ENCODE measurements around the gene RLN2.
A peak's percentile ranks its signal among the peaks of the same experiment; 100 is the strongest.
"Not testable (repeated sequence)": the region's sequence is repeated elsewhere in the genome, so short reads cannot be mapped to it uniquely, and the experiment has no call there.

RLN2 gene, protein sequence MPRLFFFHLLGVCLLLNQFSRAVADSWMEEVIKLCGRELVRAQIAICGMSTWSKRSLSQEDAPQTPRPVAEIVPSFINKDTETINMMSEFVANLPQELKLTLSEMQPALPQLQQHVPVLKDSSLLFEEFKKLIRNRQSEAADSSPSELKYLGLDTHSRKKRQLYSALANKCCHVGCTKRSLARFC

DNA sequence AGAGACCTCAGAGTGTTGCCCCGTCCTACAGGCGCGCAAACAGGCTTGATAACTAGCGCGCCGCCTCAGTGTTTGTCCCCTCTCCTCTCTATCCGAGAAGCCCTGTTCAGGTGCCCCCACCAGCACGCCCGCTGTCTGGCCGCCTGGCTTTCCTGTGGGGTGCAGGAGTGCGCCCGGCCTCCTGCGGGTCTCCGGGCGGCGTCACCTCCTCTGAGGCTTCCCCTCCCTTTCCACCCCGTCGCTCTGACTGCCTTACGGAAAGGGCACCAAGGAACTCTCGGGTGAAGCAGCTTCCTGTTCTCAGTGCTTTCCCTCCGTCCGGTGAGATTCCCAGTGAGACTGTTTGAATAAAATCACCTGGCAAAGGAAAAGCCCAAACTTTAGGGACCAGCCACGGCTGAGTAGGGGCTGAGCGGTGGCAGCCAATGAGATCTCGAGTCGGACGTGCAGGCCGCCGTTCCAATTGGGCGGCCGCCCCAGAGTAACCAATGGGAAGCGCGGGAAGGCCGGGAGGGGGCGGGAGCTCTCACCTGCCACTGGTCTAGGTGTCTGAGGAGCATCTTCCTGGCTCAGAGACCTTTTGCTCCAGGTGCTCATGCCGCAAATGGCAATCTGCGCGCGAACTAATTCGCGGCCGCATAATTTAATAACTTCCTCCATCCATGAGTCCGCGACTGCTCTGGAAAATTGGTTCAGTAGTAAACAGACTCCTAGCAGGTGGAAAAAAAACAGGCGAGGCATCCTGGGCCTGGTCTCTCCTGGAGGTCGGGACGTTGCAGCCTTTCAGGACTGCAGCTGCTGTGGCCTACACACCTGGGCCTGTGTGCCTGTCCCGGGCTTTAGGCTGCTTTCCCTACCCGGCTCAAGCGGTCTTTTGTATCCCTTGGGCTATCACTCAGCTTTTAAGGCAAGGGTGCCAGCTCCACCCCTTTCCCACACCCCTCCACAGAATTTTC, at the start of gene RLN2:
RLN2 (minus strand) TSS at position 877 of the 956 bp plus-strand sequence; CDS start at position 741, 136 bp downstream.
- not testable (repeated sequence) for H3K27me3 Mint-ChIP-seq (ENCODE audit: low read depth); H3K9me3 Mint-ChIP-seq
- peak within 1 kb of the TSS in 1 of 3 experiments; percentile 8 for H3K27ac Mint-ChIP-seq

DNA sequence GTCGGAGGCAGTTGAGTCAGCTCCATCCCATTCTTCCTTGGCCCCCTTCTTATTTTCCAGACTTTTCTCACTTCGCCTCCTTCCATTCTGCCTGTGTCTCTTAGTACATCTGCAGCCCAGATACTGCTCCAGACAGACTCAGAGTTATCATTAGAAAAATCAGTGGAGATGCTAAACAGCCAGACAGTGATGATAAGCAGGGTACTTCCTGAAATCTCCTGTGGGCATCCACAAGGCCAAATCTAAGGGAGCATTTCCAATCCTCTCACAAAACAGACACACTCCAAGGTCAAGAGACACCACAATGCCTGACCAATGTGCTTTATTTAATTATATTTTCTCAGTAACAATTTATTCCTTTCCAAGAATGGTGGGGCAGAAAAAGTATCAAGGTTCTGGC, 49.7 kb upstream of the RLN2 start:
- peaks cover 21% of the 10 kb centered on the region for H3K4me1 Mint-ChIP-seq
- H3K27ac Mint-ChIP-seq: no peak overlapping the region
- H3K9me3 Mint-ChIP-seq: peaks cover 10% of the 10 kb centered on the region
- H3K36me3 Mint-ChIP-seq (ENCODE audit: low read depth): peaks cover 8% of the 10 kb centered on the region
- TF ChIP-seq, protein P1, sequence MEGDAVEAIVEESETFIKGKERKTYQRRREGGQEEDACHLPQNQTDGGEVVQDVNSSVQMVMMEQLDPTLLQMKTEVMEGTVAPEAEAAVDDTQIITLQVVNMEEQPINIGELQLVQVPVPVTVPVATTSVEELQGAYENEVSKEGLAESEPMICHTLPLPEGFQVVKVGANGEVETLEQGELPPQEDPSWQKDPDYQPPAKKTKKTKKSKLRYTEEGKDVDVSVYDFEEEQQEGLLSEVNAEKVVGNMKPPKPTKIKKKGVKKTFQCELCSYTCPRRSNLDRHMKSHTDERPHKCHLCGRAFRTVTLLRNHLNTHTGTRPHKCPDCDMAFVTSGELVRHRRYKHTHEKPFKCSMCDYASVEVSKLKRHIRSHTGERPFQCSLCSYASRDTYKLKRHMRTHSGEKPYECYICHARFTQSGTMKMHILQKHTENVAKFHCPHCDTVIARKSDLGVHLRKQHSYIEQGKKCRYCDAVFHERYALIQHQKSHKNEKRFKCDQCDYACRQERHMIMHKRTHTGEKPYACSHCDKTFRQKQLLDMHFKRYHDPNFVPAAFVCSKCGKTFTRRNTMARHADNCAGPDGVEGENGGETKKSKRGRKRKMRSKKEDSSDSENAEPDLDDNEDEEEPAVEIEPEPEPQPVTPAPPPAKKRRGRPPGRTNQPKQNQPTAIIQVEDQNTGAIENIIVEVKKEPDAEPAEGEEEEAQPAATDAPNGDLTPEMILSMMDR (IDR thresholded peaks at IDR 0.05; ENCODE audit: unreplicated experiment in 3 of 3): no peak
- no peaks in the 10 kb centered on the region for H3K27me3 Mint-ChIP-seq (ENCODE audit: low read depth)
- H3K4me3 Mint-ChIP-seq: no peak overlapping the region

More for the DNA sequence above, at the start of gene RLN2:
- not testable (repeated sequence) for H3K4me1 Mint-ChIP-seq; H3K36me3 Mint-ChIP-seq (ENCODE audit: low read depth)
- H3K4me3 Mint-ChIP-seq: peak within 1 kb of the TSS; percentile 48 to 77 (median 75)

DNA sequence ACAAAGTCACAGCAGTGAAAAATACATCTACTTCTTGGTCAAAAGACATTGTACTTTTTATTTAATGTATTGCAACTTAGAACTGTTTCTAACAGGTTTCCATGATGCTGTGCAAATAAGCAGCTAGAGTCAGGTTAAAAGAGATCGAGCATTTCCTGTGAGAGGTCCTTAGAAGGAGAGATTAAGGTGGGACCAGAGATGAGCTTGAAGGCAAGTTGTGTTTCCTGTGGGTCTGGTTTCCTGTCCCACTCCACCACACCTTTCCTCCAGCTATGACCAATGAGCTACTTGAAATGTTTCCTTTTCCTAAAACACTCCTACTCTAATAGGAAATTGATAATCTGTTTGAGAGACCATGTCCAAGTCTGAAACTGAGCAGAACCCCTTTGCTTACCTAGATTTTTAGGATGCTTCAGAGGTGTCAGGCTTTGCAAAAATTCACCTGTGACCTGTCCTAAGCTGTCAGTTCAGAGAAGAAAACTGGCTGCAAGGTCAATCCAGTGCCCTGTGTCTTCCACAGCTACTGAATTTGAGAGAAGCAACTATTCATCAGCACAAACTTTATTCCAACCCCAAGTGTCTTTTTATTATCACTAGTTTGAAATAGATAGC, 48.2 kb upstream of the RLN2 start:
- Mint-ChIP-seq H3K36me3 (ENCODE audit: low read depth) (peaks cover 5% of the 10 kb centered on the region), H3K27ac (no peak overlapping the region), H3K4me1 (peaks cover 11% of the 10 kb centered on the region), H3K4me3 (no peak overlapping the region), H3K9me3 (peaks cover 15% of the 10 kb centered on the region), H3K27me3 (ENCODE audit: low read depth) (no peaks in the 10 kb centered on the region)
- TF ChIP-seq, protein P1 (IDR thresholded peaks at IDR 0.05; ENCODE audit: unreplicated experiment in 3 of 3): no peak

DNA sequence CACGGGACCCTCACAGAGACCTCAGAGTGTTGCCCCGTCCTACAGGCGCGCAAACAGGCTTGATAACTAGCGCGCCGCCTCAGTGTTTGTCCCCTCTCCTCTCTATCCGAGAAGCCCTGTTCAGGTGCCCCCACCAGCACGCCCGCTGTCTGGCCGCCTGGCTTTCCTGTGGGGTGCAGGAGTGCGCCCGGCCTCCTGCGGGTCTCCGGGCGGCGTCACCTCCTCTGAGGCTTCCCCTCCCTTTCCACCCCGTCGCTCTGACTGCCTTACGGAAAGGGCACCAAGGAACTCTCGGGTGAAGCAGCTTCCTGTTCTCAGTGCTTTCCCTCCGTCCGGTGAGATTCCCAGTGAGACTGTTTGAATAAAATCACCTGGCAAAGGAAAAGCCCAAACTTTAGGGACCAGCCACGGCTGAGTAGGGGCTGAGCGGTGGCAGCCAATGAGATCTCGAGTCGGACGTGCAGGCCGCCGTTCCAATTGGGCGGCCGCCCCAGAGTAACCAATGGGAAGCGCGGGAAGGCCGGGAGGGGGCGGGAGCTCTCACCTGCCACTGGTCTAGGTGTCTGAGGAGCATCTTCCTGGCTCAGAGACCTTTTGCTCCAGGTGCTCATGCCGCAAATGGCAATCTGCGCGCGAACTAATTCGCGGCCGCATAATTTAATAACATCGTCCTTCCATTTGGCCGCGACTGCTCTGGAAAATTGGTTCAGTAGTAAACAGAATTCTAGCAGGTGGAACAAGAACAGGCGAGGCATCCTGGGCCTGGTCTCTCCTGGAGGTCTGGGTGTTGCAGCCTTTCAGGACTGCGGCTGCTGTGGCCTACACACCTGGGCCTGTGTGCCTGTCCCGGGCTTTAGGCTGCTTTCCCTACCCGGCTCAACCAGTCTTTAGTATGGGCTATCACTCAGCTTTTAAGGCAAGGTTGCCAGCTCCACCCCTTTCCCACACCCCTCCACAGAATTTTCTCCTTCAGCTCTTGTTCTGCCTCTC, 34.8 kb upstream of the RLN2 start, which contains the start of gene RLN1:
RLN1 (minus strand) TSS at position 885 of the 990 bp plus-strand sequence; CDS start at position 755, 130 bp downstream.
- not testable (repeated sequence) for H3K9me3 Mint-ChIP-seq

DNA sequence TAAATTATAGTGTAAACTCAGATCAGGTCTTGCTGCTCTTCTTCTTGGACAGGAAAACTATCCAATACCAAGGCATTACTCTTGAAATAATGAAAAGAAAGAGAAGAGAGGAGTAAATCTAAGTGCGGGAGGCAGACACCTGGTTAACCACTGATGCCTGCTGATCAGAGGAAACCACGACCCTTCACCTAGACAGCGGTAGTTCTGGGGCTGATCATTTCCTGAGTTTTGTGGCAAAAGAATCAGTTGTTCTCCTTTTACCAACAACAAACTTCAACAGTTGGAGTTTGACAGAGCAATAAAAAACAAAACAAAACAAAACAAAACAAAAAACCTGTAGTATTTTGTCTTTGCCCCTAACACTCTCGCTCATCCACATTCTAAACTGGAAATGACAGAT, 32.2 kb upstream of the RLN2 start:
- Mint-ChIP-seq H3K4me1 (no peaks in the 10 kb centered on the region), H3K27ac (no peak overlapping the region), H3K9me3 (no peaks in the 10 kb centered on the region), H3K27me3 (ENCODE audit: low read depth) (peaks cover 10% of the 10 kb centered on the region), H3K36me3 (ENCODE audit: low read depth) (no peaks in the 10 kb centered on the region), H3K4me3 (no peak overlapping the region)
- TF ChIP-seq, protein P1 (IDR thresholded peaks at IDR 0.05; ENCODE audit: unreplicated experiment in 3 of 3): no peak

More for the DNA sequence above, 34.8 kb upstream of the RLN2 start, which contains the start of gene RLN1:
- not testable (repeated sequence) for H3K27ac Mint-ChIP-seq; H3K36me3 Mint-ChIP-seq (ENCODE audit: low read depth); H3K4me1 Mint-ChIP-seq
- H3K4me3 Mint-ChIP-seq: peak within 1 kb of the TSS; percentile 65 to 74 (median 69)
- H3K27me3 Mint-ChIP-seq (ENCODE audit: low read depth): peaks cover 15% of the 10 kb centered on the region

DNA sequence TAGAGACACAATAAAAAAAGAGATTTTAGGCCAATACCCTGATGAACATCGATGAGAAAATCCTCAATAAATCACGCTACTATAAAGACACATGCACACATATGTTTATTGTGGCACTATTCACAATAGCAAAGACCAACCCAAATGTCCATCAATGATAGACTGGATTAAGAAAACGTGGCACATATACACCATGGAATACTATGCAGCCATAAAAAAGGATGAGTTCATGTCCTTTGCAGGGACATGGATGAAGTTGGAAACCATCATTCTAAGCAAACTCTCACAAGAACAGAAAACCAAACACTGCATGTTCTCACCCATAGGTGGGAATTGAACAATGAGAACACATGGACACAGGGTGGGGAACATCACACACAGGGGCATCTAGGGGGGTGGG, 26.8 kb upstream of the RLN2 start:
- not testable (repeated sequence) for H3K4me3 Mint-ChIP-seq; H3K9me3 Mint-ChIP-seq; H3K36me3 Mint-ChIP-seq (ENCODE audit: low read depth); H3K27ac Mint-ChIP-seq; H3K4me1 Mint-ChIP-seq; H3K27me3 Mint-ChIP-seq (ENCODE audit: low read depth)
